T-helper 2 cell (primary cell): ENCODE data around the gene SRD5A3.

ENCODE experiments used
- DNase-seq, 5 experiments: peaks; one replicate each; pipeline versions ENCODE4 v3.0.0 to v3.0.0-alpha.2; 2012 to 2022

SRD5A3 gene

DNA sequence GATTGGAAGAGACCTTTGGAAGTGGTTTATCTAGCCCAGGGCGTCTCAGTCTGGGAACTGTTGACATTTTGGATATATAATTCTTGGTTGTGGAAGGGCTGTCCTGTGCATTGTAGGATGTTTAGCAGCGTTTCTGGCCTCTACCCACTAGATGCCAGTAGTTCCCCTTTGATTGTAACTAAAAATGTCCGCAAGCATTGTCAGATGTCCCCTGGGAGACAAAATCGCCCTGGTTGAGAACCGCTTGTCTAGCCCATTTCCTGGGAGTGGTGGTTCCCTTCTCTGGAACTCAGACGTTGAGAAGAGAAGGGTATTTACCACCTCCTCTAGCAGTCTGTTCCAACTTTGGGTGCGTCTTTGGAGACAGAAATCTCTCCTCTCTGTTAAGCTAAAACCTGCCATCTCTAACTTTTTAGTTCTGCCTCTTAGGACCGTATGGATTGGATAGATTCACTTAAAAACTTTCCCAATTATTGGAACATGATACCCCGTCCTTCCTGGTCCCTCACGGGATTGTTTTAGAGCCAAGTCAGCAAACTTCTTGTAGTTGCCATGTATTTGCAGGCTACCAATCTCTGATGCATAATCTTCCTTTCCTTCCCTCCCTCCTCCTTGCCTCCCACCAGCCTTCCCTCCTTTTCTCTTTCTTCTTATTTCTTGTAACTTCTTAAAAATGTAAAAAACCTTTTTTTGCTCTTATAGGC, 63.6 kb downstream of the SRD5A3 start:
- no peak for DNase-seq

DNA sequence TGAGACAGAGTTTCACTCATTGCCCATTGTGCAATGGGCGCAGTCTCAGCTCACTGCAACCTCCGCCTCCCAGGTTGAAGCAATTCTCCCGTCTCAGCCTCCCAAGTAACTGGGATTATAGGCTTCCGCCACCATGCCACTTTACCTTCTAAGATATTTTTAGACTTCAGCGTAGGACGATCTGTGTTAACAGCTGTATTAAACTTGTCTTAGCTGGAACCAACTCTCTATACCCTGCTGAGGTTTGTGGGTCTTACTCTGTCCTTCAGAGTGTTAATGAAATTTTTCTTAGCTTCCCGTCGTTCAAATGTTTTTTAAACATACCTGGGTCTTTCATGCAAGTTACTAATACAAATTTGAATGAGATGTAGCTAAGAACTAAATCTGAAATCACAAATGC, 64.4 kb downstream of the SRD5A3 start:
- no peak for DNase-seq

DNA sequence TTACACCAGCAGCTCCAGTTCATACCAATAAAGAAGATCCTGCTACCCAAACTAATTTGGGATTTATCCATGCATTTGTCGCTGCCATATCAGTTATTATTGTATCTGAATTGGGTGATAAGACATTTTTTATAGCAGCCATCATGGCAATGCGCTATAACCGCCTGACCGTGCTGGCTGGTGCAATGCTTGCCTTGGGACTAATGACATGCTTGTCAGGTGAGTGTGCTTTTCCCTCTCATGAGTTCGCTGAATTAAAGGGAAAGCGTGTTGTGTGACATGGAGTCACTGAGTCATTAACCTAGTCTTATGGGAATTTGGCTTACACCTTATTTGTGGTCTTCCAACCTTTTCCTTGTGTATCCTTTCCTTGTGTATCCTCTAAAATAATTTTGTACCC, 65.6 kb downstream of the SRD5A3 start:
- no peak for DNase-seq

- no peak for DNase-seq
Observed at GRCh38 chr4:55416176-55416575, 70.1 kb downstream of the SRD5A3 start.
